Gastroesophageal sphincter (tissue), 3 donors: Measurements from ENCODE around the gene ZHX3.

Experiments
- CTCF ChIP-seq, 4 experiments: fragments of 200-600 bp in 2 of 4; fragments of 450-650 bp in 2 of 4; sonication (generic) in 1 of 4; IDR thresholded peaks; one replicate each; pipeline ENCODE4 v1.5.1; 2017 to 2019; ENCODE audit warnings: antibody characterized with exemption in 4 of 4, mild to moderate bottlenecking in 2 of 4, moderate library complexity in 2 of 4
- EP300 ChIP-seq: sonication (generic); formaldehyde crosslinking; IDR thresholded peaks from one replicate; pipeline ENCODE4 v1.6.1; 2017; ENCODE audit warnings: antibody characterized with exemption, mild to moderate bottlenecking
- POLR2A ChIP-seq, 2 donors: fragments of 450-650 bp; IDR thresholded peaks; one replicate each; pipeline ENCODE4 v1.6.1; 2017; ENCODE audit warnings: antibody characterized with exemption in 2 of 2, mild to moderate bottlenecking in 2 of 2, moderate library complexity in 1 of 2

GRCh38 chr20:41139227-41140093, 178.1 kb downstream of the ZHX3 start:
- TF ChIP-seq EP300: no peak
- no peak for TF ChIP-seq POLR2A (IDR thresholded peaks at IDR 0.05)
- TF ChIP-seq CTCF (IDR thresholded peaks at IDR 0.05): no peak
